T follicular helper cell (primary cell): ENCODE results near the gene GRIA4.

Experiments
- DNase-seq: peaks from one replicate; pipeline ENCODE4 v3.0.0-alpha.2; 2020; ENCODE audit warnings: low read depth

The GRIA4 gene

DNA sequence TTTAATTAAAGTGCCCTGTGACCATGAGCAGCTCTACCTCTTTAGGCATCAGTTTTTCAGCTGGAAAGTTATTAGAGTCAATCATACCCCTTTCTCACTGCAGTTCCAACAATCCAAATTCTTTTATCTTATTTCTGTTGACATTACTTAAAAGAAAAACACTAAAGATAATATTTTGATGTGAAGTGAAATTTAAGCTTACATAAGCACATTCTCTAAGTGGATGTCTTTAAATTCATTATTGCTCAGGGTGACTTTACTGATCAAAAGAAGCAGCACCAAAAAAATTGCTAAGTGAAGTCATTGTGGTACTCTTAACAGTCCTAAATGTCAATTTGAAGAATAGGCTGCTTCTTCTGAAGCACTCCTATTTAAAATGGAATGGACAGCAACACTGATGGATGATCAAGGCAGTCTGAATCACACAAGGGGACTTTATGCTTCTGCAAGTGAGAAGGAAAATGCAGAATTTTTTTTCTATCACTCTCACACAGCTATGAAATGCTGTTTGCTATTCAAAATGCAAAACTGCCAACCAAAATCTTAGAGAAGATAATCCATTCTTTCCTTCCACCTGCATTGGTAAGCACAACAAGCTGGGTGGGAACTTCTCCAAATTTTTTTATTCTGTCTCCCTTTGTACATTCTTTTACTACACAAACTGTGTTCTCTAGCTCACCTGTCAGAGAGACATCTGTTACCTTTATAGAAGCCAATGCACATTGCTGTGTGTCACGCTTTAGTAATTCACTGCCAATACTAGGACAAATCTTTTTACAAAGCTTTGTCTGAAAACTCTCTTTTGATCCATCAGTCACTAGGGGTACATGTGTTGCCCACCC lies 179.9 kb downstream of the GRIA4 start:
- no peak for DNase-seq

DNA sequence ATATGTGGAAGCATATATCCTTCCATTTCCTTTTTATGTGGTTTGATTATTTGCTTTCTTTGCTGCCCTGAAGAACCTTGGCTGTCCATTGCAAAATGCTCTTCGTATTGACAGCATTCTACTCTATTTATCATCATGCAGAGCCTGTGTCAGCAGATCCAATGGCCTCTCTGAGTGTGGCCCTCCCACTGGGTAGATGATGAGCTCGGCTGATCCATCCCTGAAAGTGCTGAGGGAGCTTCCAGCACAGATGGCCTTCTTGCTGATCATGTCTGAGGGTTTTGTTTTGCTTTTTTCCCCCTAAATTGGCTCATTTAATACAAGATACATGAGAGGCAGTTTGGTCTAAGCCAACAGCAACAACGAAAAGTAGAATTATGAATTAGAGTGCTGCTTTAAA lies 181.0 kb downstream of the GRIA4 start:
- no peak for DNase-seq

DNA sequence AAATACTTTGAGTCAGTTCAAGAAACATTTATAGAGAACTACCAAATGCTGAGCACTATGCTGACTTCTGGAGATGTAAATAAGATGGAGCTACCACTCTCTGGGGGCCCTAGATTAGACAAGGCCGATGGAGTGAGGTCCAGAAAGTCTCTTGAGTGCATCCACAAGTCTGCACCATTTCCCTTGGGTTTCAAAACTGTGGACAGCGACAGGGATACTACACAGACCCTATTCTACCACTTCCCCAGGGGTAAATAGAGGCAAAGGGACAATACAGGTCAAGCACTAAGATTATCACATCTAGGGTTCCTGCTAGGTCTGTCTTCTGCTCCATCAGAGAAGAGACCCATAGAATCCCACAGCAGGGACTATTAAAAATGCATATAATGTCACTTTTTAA lies 183.2 kb downstream of the GRIA4 start:
- DNase-seq = no peak

DNA sequence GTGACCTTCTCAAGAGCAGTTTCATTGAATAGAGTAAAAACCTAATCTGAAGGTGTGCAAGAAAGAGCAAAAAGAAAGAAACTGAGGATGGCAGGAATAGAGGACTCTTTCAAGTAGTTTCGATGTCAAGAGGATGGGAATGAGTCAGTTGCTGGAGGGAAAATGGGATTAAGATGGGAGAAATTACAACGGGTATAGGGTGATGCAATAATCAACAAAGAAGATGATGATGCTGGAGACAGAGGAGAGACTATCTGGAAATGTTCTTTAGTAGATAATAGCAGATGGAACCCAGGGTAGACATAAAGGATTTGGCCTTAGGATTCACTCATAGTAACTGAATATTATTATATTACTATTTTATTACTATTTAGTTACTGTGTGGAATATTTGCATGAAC lies 189.4 kb downstream of the GRIA4 start:
- no peak for DNase-seq

DNA sequence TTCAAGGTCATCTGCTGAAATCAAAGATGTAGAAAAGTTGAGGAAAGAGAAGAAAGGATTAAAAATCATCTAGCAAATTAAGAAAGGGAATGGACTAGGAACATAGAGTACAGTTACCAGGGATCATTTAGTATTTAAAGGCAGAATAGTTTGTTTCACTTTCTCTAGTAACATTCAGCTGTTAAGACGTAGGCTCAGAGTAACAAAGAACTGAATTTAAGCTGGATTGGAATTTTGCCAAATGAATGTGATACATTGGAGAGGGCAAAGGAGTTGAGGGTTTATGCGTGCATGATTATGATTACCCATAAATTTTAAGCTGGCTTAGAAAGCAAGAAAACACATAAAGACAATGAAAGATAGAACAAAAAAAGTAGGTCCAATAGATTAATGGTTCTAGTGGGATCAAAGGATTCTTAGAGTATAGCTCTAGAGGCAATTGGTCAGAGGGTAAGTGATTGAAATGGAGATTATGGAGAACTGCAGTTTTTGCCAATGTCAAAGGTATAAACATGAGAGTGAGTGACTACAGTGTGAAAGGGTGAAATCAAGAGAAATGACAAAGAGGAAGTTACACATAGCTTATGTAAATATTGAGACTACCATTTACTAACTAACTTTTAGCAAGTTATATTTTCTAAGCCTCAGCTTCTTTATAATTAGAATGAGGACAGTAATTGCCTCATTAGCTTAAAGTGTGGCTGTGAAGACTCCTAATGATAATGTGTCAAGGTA lies 190.0 kb downstream of the GRIA4 start:
- no peak for DNase-seq

DNA sequence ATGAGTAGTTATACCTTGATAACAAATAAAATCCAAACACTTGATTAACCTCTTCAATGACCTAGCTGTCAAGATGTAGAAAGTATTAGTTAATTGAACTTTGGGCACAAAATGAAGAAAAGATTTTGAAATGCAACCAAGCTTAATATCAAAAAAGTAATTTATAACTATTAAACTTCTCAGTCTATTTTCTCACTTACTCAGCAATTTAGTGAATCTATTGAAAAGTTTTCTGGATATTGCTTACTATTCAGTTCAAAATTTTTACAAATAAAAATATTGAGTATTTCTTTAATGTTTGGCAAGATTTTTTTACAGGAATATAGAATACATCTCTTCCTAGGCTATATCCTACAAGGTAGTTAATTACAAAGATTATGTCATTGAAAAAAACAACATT lies 192.5 kb downstream of the GRIA4 start:
- DNase-seq = no peak

DNA sequence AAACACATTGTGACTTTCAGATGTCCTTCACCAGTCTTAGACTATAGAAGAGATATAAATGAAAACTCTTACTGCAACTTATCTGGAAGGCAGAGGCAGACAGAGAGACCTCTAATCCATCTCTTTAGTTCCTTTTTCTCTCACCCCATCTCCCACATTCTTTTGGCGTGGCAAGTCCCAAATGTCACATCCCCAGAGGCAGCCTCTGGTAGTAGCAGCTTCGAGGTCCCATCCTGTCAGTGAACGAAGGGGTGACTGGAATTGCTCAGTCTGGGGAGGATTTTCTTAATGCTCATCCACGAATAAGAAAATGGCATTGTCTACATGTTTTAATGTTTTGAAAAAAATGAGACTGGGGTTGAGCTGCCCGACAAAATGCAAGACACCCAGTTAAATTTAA lies 201.4 kb downstream of the GRIA4 start:
- DNase-seq = no peak

DNA sequence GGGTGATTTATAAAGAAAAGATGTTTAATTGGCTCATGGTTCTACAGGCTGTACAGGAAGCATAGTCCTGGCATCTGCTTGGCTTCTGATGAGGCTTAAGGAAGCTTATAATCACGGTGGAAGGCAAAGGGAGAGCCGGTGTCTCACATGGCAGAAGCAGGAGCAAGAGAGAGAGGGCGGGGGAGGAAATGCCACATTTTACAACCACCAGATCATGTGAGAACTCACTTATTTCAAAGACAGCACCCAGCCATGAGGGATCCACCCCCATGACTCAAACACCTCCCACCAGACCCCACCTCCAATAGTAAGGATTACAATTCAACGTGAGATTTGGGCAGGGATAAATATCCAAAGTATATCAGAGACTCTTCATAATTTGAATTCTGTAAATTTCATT lies 211.5 kb downstream of the GRIA4 start:
- DNase-seq = no peak

DNA sequence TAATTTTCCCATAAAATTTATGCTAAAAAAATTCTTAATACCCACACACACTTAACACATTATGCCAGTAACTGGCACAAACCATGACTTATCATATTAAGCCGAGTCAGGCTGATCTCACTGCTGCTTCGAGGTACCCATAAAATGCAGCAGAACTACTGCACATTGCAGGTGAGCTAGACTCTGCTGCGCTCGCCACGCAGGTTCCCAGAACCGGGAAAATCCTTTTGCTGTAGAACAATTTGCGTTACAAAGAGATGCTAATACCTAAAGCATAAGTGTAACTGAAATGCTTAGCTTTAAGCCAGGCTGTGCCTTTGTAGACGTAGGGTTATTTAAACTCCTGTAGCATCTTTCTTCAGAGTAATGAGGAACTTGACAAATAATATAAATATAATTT lies 211.9 kb downstream of the GRIA4 start:
- DNase-seq = no peak

DNA sequence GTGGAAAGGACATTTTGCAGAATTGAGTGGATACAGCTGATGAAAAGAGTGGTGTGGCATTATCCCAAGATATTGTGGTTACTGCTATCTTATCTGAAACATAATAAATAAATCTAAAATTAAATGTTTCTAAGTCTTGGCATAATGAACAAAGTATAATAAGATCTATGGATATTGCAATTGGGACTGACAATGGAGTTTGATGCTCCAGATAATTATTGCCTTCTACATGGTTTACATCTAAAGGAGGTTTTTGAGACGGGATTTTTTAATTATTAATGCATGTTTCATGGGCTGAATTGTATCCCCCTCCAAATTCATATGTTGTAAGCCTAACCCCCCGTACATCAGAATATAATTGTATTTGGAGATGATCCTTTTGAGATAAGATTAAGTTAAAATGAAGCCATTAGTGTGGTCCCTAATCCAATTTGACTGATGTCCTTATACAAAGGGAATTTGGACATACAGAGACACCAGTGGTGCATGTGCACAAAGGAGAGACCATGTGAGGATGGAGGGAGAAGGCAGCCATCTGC lies 213.7 kb downstream of the GRIA4 start:
- no peak for DNase-seq

DNA sequence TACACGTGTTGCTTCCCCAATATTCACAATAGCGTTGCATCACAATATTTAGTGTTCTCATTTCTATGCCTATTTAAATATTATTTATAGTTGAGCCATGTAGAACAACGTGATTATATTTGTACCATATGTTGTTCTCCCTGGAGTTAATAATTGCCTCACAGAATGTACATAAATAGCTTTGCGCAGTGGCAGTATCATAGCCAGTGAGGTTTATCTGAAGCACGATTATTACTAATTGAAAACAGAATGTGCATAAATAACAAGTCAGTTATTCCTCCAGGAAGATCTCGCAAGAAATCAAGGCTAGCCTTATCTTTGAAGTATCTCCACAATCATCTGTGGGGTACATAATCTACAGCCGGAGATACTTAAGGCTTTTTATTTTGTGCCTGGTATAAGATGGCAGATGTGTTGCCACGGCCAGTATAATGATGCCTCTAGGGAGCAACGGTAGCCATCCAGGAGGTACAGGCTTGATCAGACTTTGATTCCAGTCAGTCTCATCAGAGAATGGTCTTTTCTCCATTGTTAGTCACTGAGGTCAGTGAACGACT lies 214.7 kb downstream of the GRIA4 start:
- DNase-seq = no peak

DNA sequence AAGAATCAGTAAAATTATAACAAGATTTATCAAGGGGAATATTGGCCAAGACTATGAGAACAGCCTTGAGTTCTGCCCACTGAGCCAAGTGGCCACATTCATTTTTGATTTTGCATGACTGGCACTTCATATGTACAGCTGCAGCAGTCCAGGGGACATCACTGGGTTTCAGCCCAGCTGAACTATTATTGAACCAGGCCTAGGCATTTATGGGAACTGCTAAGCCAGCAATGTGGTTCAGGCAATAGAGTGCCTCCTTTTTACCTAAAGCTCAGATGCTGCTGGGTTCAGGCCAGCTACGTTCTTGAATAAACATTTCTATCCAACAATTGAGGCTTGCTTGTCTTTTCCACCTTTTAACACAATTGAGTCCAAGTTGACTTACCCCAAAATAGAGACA lies 215.3 kb downstream of the GRIA4 start:
- DNase-seq = no peak

DNA sequence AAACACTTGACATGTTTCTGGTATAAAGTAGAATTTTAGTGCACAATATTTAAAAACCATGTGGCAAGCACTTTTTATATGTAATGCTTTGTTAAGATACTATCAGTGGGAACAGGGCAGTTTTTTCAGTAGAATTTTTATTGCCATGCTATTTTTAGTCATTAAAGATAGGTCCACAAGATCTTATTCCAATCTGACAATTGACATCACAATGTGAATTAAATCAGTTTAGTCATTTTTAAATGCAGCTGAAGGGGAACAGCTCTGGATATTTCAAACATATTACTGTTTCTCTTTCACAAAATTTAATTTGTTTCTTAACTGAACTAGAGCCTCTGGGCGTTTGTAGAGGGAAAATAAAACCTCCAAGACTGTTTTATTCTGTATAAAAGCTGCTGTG lies 218.0 kb downstream of the GRIA4 start:
- DNase-seq = no peak

DNA sequence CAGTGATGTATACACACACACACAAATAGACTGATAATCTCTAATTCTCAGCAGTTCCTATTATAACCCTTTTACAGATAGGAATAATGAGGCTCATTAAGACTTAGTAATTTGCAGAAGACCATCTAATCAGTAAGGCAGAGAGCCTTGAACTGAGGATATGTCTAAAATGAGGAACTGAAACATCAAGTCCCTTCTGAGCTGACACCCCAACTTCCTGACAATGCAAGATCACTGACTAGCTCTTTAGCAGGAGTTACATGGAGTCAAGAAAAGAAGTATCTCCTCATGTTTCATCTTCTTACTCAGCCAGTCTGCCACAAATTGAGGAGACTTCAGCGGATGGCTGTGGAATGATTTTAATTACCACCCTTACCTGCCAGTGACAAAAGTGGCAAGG lies 219.2 kb downstream of the GRIA4 start:
- DNase-seq = no peak

DNA sequence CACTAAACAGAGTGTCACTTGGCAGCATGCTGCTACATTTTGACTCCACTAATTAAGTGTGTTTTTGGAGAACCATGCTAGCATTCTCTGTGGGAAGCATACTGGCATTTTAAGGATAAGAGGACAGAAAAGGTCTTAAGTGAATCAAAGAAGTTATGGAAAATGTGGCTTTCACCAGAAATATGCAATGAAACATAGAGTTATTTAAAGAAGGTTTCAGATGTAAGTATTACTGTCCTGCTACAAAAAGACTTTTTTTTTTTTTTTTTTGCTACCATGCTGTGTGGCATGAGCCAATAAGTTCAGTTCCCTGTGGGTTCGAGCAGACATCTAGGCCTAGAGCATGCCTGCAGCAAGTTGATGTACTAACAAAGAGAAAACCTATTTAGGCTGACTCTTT lies 224.6 kb downstream of the GRIA4 start:
- no peak for DNase-seq

DNA sequence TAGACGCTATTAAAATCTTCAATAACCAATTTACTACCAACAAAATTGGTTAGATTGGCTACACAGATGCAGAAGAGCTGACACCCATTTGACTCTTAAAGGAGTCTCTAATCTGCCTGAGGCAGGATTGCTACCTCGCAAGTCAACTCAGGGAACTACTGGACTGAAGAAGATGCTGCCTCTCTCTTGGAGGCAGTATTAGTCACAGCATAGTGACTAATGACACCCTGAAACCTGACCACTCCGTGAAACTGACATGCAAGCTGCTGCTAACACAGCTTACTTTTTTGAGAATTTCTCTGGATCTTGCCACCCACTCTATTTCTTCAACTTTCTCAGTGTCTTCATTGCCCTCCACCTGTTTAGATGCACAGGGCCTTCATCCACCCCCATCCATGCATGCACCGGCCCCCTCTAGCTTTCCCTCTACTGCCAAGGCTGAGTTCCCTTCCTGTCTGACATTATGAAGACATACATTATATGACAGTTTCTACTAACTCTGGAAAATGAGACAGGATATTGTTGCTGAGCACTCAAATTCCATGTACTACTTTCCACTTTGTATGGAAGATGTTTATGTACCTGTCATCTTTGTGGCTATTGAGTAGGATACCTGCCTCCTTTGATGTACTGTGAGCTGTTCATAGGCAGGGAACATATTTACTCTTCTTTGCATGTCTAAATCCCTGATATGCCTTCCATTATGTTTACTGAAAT lies 229.0 kb downstream of the GRIA4 start:
- DNase-seq = no peak

DNA sequence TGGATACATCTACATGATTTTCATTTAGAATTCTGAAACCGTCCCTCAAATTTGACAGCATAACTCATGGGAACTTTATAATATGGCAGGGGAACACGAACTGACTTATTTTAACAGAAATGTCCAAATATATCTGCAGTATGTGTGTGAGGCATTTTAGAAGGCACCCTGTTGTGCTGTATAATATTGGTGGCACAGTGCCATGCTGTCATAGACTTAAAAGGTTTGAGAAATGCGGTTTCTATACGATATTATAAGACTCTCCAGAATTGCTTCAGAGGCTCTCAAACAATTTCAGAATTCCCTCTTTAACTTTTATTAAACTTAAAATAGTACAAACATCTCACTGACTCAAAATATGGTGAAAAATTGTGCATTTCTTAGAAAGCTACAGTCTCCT lies 230.5 kb downstream of the GRIA4 start:
- no peak for DNase-seq

DNA sequence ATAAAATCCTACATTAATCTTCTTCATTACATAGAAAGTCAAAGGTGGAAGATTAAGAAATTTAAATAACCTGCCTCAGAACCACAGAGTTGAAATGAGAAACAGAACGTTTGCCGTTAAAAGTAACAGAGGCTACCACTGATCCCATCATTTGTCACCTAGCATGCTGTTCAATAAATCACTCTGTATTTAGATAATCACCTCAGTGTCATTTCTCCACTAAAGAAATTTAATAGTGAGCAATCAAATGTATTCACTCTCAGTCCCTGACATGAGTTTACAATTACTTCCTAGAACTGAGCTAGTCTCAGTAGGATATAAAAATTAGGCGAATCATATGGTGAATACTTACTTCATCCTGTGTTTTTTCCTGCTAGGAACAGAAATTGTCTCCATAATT lies 242.5 kb downstream of the GRIA4 start:
- DNase-seq = no peak

DNA sequence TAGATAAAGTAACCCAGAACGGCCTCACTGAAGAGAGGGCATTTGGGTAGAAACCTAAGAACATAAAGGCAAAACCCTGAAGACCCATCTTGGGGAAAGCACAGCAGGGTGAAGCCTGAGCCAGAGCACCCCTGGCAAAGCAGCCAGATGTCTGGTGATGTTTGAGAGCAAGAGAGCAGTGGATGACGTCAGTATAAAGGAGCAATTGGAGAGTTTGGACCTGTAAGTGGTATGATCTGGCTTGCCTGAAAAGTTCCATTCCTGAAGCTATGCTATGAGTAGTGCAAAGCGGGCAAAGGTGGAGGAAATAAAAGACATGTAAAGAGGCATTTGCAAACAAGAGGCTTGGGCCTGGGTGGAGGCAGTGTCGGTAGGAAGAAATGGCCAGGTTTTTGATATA lies 244.4 kb downstream of the GRIA4 start:
- DNase-seq = no peak

DNA sequence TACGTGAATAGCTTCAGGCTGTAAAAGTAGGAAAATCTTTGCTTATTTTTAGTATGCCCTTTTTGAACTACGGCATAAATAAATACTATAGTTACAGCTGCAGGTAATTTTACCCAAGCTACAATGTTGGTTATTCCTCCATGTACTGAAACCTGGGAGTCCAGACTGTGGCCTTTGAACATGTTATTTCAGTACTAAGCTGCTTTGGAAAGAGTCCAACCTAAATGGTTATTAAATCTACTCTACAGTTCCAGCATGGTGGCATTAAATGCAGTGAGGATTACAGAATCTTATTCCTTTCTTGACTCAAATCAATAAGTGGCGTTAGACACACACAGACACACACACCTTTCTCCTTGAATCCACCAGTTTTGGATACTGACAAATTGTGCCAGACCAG lies 247.1 kb downstream of the GRIA4 start:
- DNase-seq = no peak

DNA sequence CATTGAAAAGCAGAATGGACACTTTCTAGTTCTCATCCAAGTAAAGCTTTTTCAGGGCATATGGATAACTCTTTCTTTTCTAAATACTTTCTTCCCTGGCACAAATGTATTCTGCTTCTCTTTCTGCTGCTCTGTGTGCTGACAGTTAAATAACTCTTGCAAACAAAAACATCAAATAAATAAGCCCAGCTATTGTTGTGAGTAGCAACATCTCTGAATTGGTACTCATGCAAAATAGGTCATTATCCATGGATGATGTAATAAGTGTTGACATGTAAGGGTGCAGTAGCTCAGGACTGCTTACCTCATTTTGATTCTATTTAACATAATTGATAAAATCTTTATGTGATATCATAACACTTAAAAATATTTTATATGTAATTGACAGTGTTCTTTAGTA lies 247.9 kb downstream of the GRIA4 start:
- DNase-seq = no peak

DNA sequence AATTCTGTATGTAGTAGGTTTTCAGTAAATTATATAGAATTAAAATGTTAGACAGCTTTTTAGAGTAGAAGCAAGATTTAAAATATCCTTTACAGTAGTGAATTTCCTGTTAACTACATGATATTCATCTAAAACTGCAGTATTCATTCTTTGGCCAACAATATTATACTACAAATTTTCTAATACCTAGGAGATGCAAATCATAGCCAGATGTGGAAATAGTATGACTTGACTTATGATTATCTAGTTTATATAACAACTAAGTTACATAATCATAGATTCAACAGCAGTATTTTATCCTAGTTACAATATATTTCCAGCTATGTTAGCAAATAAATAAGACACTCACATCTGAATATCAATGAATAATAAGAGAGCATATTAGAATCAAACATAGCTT lies 249.0 kb downstream of the GRIA4 start:
- DNase-seq = no peak
